ENCODE data around the gene TULP4.
"Not testable (repeated sequence)": the region's sequence is repeated elsewhere in the genome, so short reads cannot be mapped to it uniquely, and the experiment has no call there.

GRCh38 chr6:158348737-158349504 lies 36.7 kb downstream of the TULP4 start:
- TF ChIP-seq CTCF, EZH2 (IDR thresholded peaks at IDR 0.05): not testable (repeated sequence)

All from neural progenitor cell (in vitro differentiated cells).